Naive thymus-derived CD8-positive, alpha-beta T cell (primary cell): Measurements from ENCODE around the gene CROCC. TPM values are rescaled to one million over a fixed set of nuclear protein-coding genes. Genes with fewer than 3 reads are reported as not detected.

ENCODE experiments used
- ATAC-seq, 2 donors: fragments of 150-1000 bp; cut with Tn5 transposase in 1 of 2; sonication (Bioruptor Pico), chemical (Tn5 transposase) in 1 of 2; 1 replicate in 1 of 2; 2 replicates in 1 of 2; pipeline ENCODE4 v1.10.0; 2021; ENCODE audit warnings: mild to moderate bottlenecking in 2 of 2, moderate library complexity in 2 of 2
- POLR2A ChIA-PET: fragments of 350-600 bp; sonication (Branson Sonifier 250); formaldehyde crosslinking; loops from one replicate; lab custom pipeline; 2021; ENCODE audit warnings: antibody characterized with exemption; lab: Charles Lee
- DNase-seq, 10 donors: peaks; one replicate each; pipeline versions ENCODE4 v3.0.0 to v3.0.0-alpha.2; 2020 to 2022
- H3K27ac Mint-ChIP-seq, 10 donors: one replicate each; pipeline ENCODE4 v1.8.0; 2020 to 2022; ENCODE audit warnings: mild to moderate bottlenecking in 10 of 10, mixed read lengths in 10 of 10, moderate library complexity in 4 of 10, inconsistent platforms in 1 of 10
- H3K27me3 Mint-ChIP-seq, 5 donors: one replicate each; pipeline ENCODE4 v1.8.0; 2021 to 2022; ENCODE audit warnings: mixed read lengths in 5 of 5
- H3K36me3 Mint-ChIP-seq, 3 donors: one replicate each; pipeline ENCODE4 v1.8.0; 2020 to 2022; ENCODE audit warnings: mixed read lengths in 3 of 3, mild to moderate bottlenecking in 2 of 3, inconsistent platforms in 1 of 3
- H3K4me1 Mint-ChIP-seq, 4 donors: one replicate each; pipeline ENCODE4 v1.8.0; 2021 to 2022; ENCODE audit warnings: mixed read lengths in 4 of 4
- H3K4me3 Mint-ChIP-seq, 10 donors: one replicate each; pipeline ENCODE4 v1.8.0; 2020 to 2022; ENCODE audit warnings: mild to moderate bottlenecking in 10 of 10, mixed read lengths in 10 of 10, moderate library complexity in 6 of 10, inconsistent platforms in 1 of 10
- H3K9me3 Mint-ChIP-seq, 9 donors: one replicate each; pipeline ENCODE4 v1.8.0; 2020 to 2022; ENCODE audit warnings: mixed read lengths in 9 of 9, mild to moderate bottlenecking in 3 of 9, inconsistent platforms in 1 of 9, moderate library complexity in 1 of 9
- polyA plus RNA-seq, 3 donors: library from polyadenylated mRNA; unstranded; fragments of 300-500 nt; fragmentation: Illumina TruSeq; gene quantifications; one replicate each; pipeline ENCODE4 v1.2.3, GENCODE V29; 2021
- total RNA-seq, 8 experiments: library from RNA in 2 of 8; stranded (reverse) in 2 of 8; gene quantifications; one replicate each; pipeline ENCODE4 v1.2.3 and lab custom pipeline; 2021 to 2026

The CROCC gene
- total and polyA plus RNA-seq, 5 experiments from 2014 or later: 1.2 to 124 (median 5.4) TPM

- H3K9me3 Mint-ChIP-seq: peaks cover 0 to 1% (median 0%) of the 10 kb centered on the region in 9 donors
- no peaks in the 10 kb centered on the region for H3K27me3 Mint-ChIP-seq
These were observed 47.4 kb downstream of the CROCC start for GRCh38 chr1:16969057-16969611.

GRCh38 chr1:16969651-16970050, 47.9 kb downstream of the CROCC start:
- H3K9me3 Mint-ChIP-seq: no peaks in the 10 kb centered on the region
- H3K27ac Mint-ChIP-seq: peak overlapping the region in 3 of 10 donors; percentile 12 to 40 (median 29)
- H3K27me3 Mint-ChIP-seq: no peaks in the 10 kb centered on the region
- ATAC-seq (no peak), DNase-seq (no peak)
- no peak overlapping the region for H3K4me3 Mint-ChIP-seq
- POLR2A ChIA-PET: no interaction called here
- H3K36me3 Mint-ChIP-seq: peaks cover 0 to 23% (median 6%) of the 10 kb centered on the region in 3 donors
- H3K4me1 Mint-ChIP-seq: peaks cover 0 to 1% (median 0%) of the 10 kb centered on the region in 4 donors

More at GRCh38 chr1:16969057-16969611, 47.4 kb downstream of the CROCC start:
- POLR2A ChIA-PET: no interaction called here
- ATAC-seq: no peak
- H3K4me3 Mint-ChIP-seq: no peak overlapping the region
- peaks cover 0 to 23% (median 6%) of the 10 kb centered on the region in 3 donors for H3K36me3 Mint-ChIP-seq
- DNase-seq: no peak
- peak overlapping the region in 3 of 10 donors; percentile 12 to 40 (median 25) for H3K27ac Mint-ChIP-seq
- peaks cover 0 to 1% (median 0%) of the 10 kb centered on the region in 4 donors for H3K4me1 Mint-ChIP-seq

GRCh38 chr1:16970132-16970910, 48.6 kb downstream of the CROCC start:
- DNase-seq (no peak), ATAC-seq (no peak)
- H3K9me3 Mint-ChIP-seq: no peaks in the 10 kb centered on the region
- no peaks in the 10 kb centered on the region for H3K27me3 Mint-ChIP-seq
- peaks cover 0 to 1% (median 0%) of the 10 kb centered on the region in 4 donors for H3K4me1 Mint-ChIP-seq
- H3K4me3 Mint-ChIP-seq: no peak overlapping the region
- POLR2A ChIA-PET: no interaction called here
- peak overlapping the region in 2 of 10 donors; percentile 19 to 37 for H3K27ac Mint-ChIP-seq
- peaks cover 0 to 18% (median 6%) of the 10 kb centered on the region in 3 donors for H3K36me3 Mint-ChIP-seq

- DNase-seq: no peak
- Mint-ChIP-seq H3K27ac (peak overlapping the region in 2 of 10 donors; percentile 21 to 37), H3K9me3 (no peaks in the 10 kb centered on the region), H3K4me1 (no peaks in the 10 kb centered on the region), H3K4me3 (no peak overlapping the region), H3K36me3 (peaks cover 0 to 5% (median 0%) of the 10 kb centered on the region in 3 donors), H3K27me3 (no peaks in the 10 kb centered on the region)
- no peak for ATAC-seq
- POLR2A ChIA-PET: no interaction called here
These were observed 49.8 kb downstream of the CROCC start for GRCh38 chr1:16971341-16972188.

GRCh38 chr1:16972189-16972895, 50.6 kb downstream of the CROCC start:
- H3K9me3 Mint-ChIP-seq: no peaks in the 10 kb centered on the region
- no peaks in the 10 kb centered on the region for H3K4me1 Mint-ChIP-seq
- no peak overlapping the region for H3K4me3 Mint-ChIP-seq
- no peaks in the 10 kb centered on the region for H3K36me3 Mint-ChIP-seq
- peak overlapping the region in 1 of 10 donors; percentile 76 for H3K27ac Mint-ChIP-seq
- POLR2A ChIA-PET: no interaction called here
- ATAC-seq: no peak
- DNase-seq: no peak
- H3K27me3 Mint-ChIP-seq: no peaks in the 10 kb centered on the region

- Mint-ChIP-seq H3K4me3 (no peak overlapping the region), H3K4me1 (no peaks in the 10 kb centered on the region), H3K9me3 (no peaks in the 10 kb centered on the region), H3K27me3 (no peaks in the 10 kb centered on the region), H3K27ac (peak overlapping the region in 1 of 10 donors; percentile 76), H3K36me3 (no peaks in the 10 kb centered on the region)
- POLR2A ChIA-PET: no interaction called here
- DNase-seq (no peak), ATAC-seq (no peak)
These were observed 51.5 kb downstream of the CROCC start for GRCh38 chr1:16973215-16973614.

- Mint-ChIP-seq H3K9me3 (no peaks in the 10 kb centered on the region), H3K4me1 (peaks cover 0 to 3% (median 0%) of the 10 kb centered on the region in 4 donors), H3K36me3 (no peaks in the 10 kb centered on the region), H3K27ac (peak overlapping the region in 1 of 10 donors; percentile 11), H3K4me3 (no peak overlapping the region), H3K27me3 (no peaks in the 10 kb centered on the region)
- DNase-seq: no peak
- ATAC-seq: no peak
- POLR2A ChIA-PET: interaction anchor here (0.7 kb wide), 1 partner anchor 31 kb away, joined by 3 read pairs; no protein-coding TSS in a partner anchor
These were observed 53.5 kb downstream of the CROCC start for GRCh38 chr1:16975211-16975610.

- no peak overlapping the region for H3K4me3 Mint-ChIP-seq
- H3K27ac Mint-ChIP-seq: peak overlapping the region in 3 of 10 donors; percentile 19 to 91 (median 60)
- peaks cover 0 to under 1% (median 0%) of the 10 kb centered on the region in 3 donors for H3K36me3 Mint-ChIP-seq
- H3K9me3 Mint-ChIP-seq: no peaks in the 10 kb centered on the region
- ATAC-seq (no peak), DNase-seq (no peak)
- H3K4me1 Mint-ChIP-seq: peaks cover under 1 to 5% (median 3%) of the 10 kb centered on the region in 4 donors
- H3K27me3 Mint-ChIP-seq: peaks cover 2 to 5% (median 2%) of the 10 kb centered on the region in 5 donors
- POLR2A ChIA-PET: interaction anchor here (0.5 to 0.7 kb wide), 2 partner anchors 12 to 32 kb away, joined by 3 read pairs; no protein-coding TSS in a partner anchor
These were observed 54.1 kb downstream of the CROCC start for GRCh38 chr1:16975838-16976237.

GRCh38 chr1:16976966-16977365, 55.2 kb downstream of the CROCC start:
- no peak overlapping the region for H3K4me3 Mint-ChIP-seq
- no peak for DNase-seq
- H3K27me3 Mint-ChIP-seq: peaks cover 8 to 14% (median 11%) of the 10 kb centered on the region in 5 donors
- ATAC-seq: no peak
- no peaks in the 10 kb centered on the region for H3K9me3 Mint-ChIP-seq
- POLR2A ChIA-PET: no interaction called here
- H3K4me1 Mint-ChIP-seq: peaks cover 8 to 13% (median 11%) of the 10 kb centered on the region in 4 donors
- H3K36me3 Mint-ChIP-seq: peaks cover 0 to 2% (median 0%) of the 10 kb centered on the region in 3 donors
- peak overlapping the region in 1 of 10 donors; percentile 43 for H3K27ac Mint-ChIP-seq

GRCh38 chr1:16977377-16977776, 55.6 kb downstream of the CROCC start:
- POLR2A ChIA-PET: no interaction called here
- DNase-seq: no peak
- ATAC-seq: no peak
- Mint-ChIP-seq H3K27me3 (peaks cover 8 to 16% (median 11%) of the 10 kb centered on the region in 5 donors), H3K9me3 (no peaks in the 10 kb centered on the region), H3K36me3 (peaks cover 0 to 2% (median 0%) of the 10 kb centered on the region in 3 donors), H3K4me3 (no peak overlapping the region), H3K4me1 (peaks cover 8 to 13% (median 11%) of the 10 kb centered on the region in 4 donors), H3K27ac (peak overlapping the region in 2 of 10 donors; percentile 32 to 41)

GRCh38 chr1:16978139-16978538, 56.4 kb downstream of the CROCC start:
- POLR2A ChIA-PET: no interaction called here
- H3K9me3 Mint-ChIP-seq: no peaks in the 10 kb centered on the region
- no peak overlapping the region for H3K27ac Mint-ChIP-seq
- peaks cover 9 to 13% (median 11%) of the 10 kb centered on the region in 4 donors for H3K4me1 Mint-ChIP-seq
- peaks cover 0 to 2% (median 0%) of the 10 kb centered on the region in 3 donors for H3K36me3 Mint-ChIP-seq
- peaks cover 10 to 20% (median 15%) of the 10 kb centered on the region in 5 donors for H3K27me3 Mint-ChIP-seq
- peak overlapping the region in 1 of 10 donors; percentile 18 for H3K4me3 Mint-ChIP-seq
- DNase-seq (no peak), ATAC-seq (no peak)
